Glutamatergic neuron (in vitro differentiated cells): ENCODE measurements around the gene CFAP65. TPM values are rescaled to one million over a fixed set of nuclear protein-coding genes. Genes with fewer than 3 reads are reported as not detected.

Source experiments
- DNase-seq: peaks from one replicate; pipeline ENCODE4 v3.0.0; 2022
- H3K27ac Mint-ChIP-seq: one replicate; pipeline ENCODE4 v1.8.0; 2020; ENCODE audit warnings: mild to moderate bottlenecking, mixed read lengths, inconsistent platforms; ENCODE audit not compliant: unreplicated experiment
- H3K27me3 Mint-ChIP-seq: one replicate; pipeline ENCODE4 v1.8.0; 2020; ENCODE audit warnings: mild to moderate bottlenecking, moderate library complexity, mixed read lengths, inconsistent platforms; ENCODE audit not compliant: unreplicated experiment
- H3K36me3 Mint-ChIP-seq: one replicate; pipeline ENCODE4 v1.8.0; 2020; ENCODE audit warnings: mild to moderate bottlenecking, mixed read lengths, inconsistent platforms; ENCODE audit not compliant: unreplicated experiment
- H3K4me1 Mint-ChIP-seq: one replicate; pipeline ENCODE4 v1.8.0; 2020; ENCODE audit warnings: mild to moderate bottlenecking, low read depth, mixed read lengths, inconsistent platforms; ENCODE audit not compliant: unreplicated experiment
- H3K4me3 Mint-ChIP-seq: one replicate; pipeline ENCODE4 v1.8.0; 2020; ENCODE audit warnings: mild to moderate bottlenecking, mixed read lengths, inconsistent platforms; ENCODE audit not compliant: unreplicated experiment
- H3K9me3 Mint-ChIP-seq: one replicate; pipeline ENCODE4 v1.8.0; 2020; ENCODE audit warnings: mild to moderate bottlenecking, moderate library complexity, mixed read lengths, inconsistent platforms; ENCODE audit not compliant: unreplicated experiment
- CTCF ChIP-seq: fragments of 200-600 bp; sonication (generic); IDR thresholded peaks from one replicate; pipeline ENCODE4 v1.5.0; 2021; ENCODE audit not compliant: partially characterized antibody, unreplicated experiment
- total RNA-seq: library from RNA; stranded (reverse); fragmentation: NEBNext Ultra II Directional; extraction: Animal tissue kit (Norgen Biotek cat#: 25700); gene quantifications from one replicate; pipeline ENCODE4 v1.2.1, GENCODE V29; 2021; ENCODE audit not compliant: unreplicated experiment

Gene CFAP65
- total RNA-seq, 1 donor from 2014 or later = 1.1 TPM

GRCh38 chr2:219079417-219079816 is 38.1 kb upstream of the CFAP65 start:
- Mint-ChIP-seq H3K27me3 (peaks cover 3% of the 10 kb centered on the region), H3K4me3 (no peak overlapping the region), H3K9me3 (no peaks in the 10 kb centered on the region), H3K36me3 (no peaks in the 10 kb centered on the region), H3K4me1 (no peaks in the 10 kb centered on the region), H3K27ac (no peak overlapping the region)
- DNase-seq = no peak
- TF ChIP-seq CTCF = no peak

DNA sequence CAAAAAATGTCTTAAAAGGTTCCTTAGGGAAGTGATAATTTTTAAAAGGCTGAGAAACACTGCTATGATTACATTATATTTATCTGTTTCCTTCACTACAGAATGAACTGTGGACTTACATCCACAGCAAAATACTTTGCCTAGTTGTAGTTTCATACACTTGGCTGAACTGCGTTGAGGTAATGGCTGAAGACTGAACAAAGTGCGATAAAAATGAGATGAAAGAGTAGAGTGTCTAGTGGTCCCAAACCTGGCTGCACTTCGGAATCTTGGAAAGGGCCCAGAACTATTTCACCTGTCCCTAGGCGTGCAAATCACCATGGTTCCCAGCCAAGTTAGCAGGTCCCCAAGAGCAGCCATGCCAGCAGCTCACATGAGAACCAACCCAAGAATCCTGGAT is 37.6 kb upstream of the CFAP65 start:
- H3K36me3 Mint-ChIP-seq = no peaks in the 10 kb centered on the region

GRCh38 chr2:219078126-219078525 is 36.8 kb upstream of the CFAP65 start:
- Mint-ChIP-seq H3K27me3 (peaks cover 3% of the 10 kb centered on the region), H3K9me3 (no peaks in the 10 kb centered on the region), H3K4me3 (no peak overlapping the region), H3K4me1 (no peaks in the 10 kb centered on the region), H3K27ac (no peak overlapping the region), H3K36me3 (no peaks in the 10 kb centered on the region)
- no peak for TF ChIP-seq CTCF
- no peak for DNase-seq

More for the DNA sequence above, 37.6 kb upstream of the CFAP65 start:
- Mint-ChIP-seq H3K4me3 (no peak overlapping the region), H3K27ac (no peak overlapping the region), H3K4me1 (no peaks in the 10 kb centered on the region), H3K27me3 (peaks cover 3% of the 10 kb centered on the region), H3K9me3 (no peaks in the 10 kb centered on the region)
- DNase-seq = no peak
- no peak for TF ChIP-seq CTCF

DNA sequence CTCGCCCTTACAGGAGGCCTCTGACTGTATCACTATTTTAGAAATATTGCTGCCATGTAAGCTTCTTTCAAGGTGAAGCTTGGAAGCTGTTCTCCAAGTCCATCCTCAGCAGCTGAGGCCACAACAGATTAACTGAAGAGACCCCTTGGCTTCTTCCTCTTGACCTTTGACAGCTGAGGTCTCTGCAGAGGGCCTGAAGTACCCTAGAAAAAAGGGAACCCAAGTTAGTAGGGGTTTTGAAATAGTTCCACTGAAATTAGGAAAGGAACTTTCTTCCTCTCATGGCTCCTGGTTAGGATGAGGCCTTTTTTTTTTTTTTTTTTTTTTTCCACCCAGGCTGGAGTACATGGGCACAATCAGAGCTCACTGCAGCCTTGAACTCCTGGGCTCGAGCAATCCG is 34.9 kb upstream of the CFAP65 start:
- Mint-ChIP-seq H3K27me3 (peaks cover 3% of the 10 kb centered on the region), H3K4me1 (no peaks in the 10 kb centered on the region), H3K9me3 (no peaks in the 10 kb centered on the region), H3K4me3 (no peak overlapping the region), H3K36me3 (no peaks in the 10 kb centered on the region), H3K27ac (no peak overlapping the region)
- no peak for DNase-seq
- TF ChIP-seq CTCF = no peak

- Mint-ChIP-seq H3K9me3 (no peaks in the 10 kb centered on the region), H3K27ac (no peak overlapping the region), H3K36me3 (no peaks in the 10 kb centered on the region), H3K4me1 (no peaks in the 10 kb centered on the region), H3K27me3 (peaks cover 5% of the 10 kb centered on the region), H3K4me3 (no peak overlapping the region)
- peak; percentile 52 for DNase-seq
- TF ChIP-seq CTCF = peak; percentile 68
Observed at GRCh38 chr2:219073413-219074129, 32.3 kb upstream of the CFAP65 start.
